Stomach (tissue), 4 donors: Measurements from ENCODE around the gene PLA2G15.

Experiments used
- CTCF ChIP-seq, 7 experiments: fragments of 450-650 bp in 4 of 7; fragments of 200-600 bp in 3 of 7; sonication (generic) in 3 of 7; IDR thresholded peaks; one replicate each; pipeline ENCODE4 v1.5.1; 2016 to 2019; ENCODE audit warnings: antibody characterized with exemption in 7 of 7, control low read depth in 2 of 7, mild to moderate bottlenecking in 1 of 7
- POLR2A ChIP-seq, 4 donors: fragments of 450-650 bp; IDR thresholded peaks; one replicate each; pipeline ENCODE4 v1.6.1; 2016; ENCODE audit warnings: antibody characterized with exemption in 4 of 4, control low read depth in 2 of 4, mild to moderate bottlenecking in 1 of 4, moderate library complexity in 1 of 4
- POLR2AphosphoS5 ChIP-seq, 3 donors: sonication (generic); formaldehyde crosslinking; IDR thresholded peaks; one replicate each; pipeline ENCODE4 v1.6.1; 2016; ENCODE audit warnings: antibody characterized with exemption in 3 of 3

- no peak for TF ChIP-seq POLR2A (IDR thresholded peaks at IDR 0.05)
- no peak for TF ChIP-seq POLR2AphosphoS5 (IDR thresholded peaks at IDR 0.05)
- TF ChIP-seq CTCF (IDR thresholded peaks at IDR 0.05): no peak
Measured at GRCh38 chr16:68257251-68257905, 12.2 kb downstream of the PLA2G15 start.
